Suprapubic skin (tissue), 3 donors: Measurements from ENCODE around the gene RNF182.

Source experiments
- CTCF ChIP-seq, 2 donors: fragments of 200-600 bp in 1 of 2; fragments of 450-650 bp in 1 of 2; sonication (generic) in 1 of 2; IDR thresholded peaks; one replicate each; pipeline ENCODE4 v1.5.1; 2016 to 2019; ENCODE audit warnings: antibody characterized with exemption in 2 of 2, mild to moderate bottlenecking in 1 of 2, moderate library complexity in 1 of 2
- POLR2A ChIP-seq, 2 donors: fragments of 450-650 bp; IDR thresholded peaks; one replicate each; pipeline ENCODE4 v1.6.1; 2017; ENCODE audit warnings: antibody characterized with exemption in 2 of 2, mild to moderate bottlenecking in 2 of 2, moderate library complexity in 2 of 2

GRCh38 chr6:14016935-14017625 lies 92.3 kb downstream of the RNF182 start:
- TF ChIP-seq POLR2A (IDR thresholded peaks at IDR 0.05), result no peak
- TF ChIP-seq CTCF (IDR thresholded peaks at IDR 0.05), result no peak
